HEK293T (cell line): ENCODE measurements around the gene TKFC.
A peak's percentile ranks its signal among the peaks of the same experiment; 100 is the strongest.

Experiments
- CTCF ChIA-PET: fragments of 350-600 bp; formaldehyde crosslinking; extraction: SDS; loops from one replicate; lab custom pipeline; 2021; ENCODE audit warnings: antibody characterized with exemption, inconsistent platforms; lab: Yijun Ruan, JAX
- POLR2A ChIA-PET: fragments of 350-600 bp; formaldehyde crosslinking; extraction: SDS; loops from one replicate; lab custom pipeline; 2020; ENCODE audit warnings: antibody characterized with exemption, inconsistent platforms; lab: Yijun Ruan, JAX
- DNase-seq: peaks from one replicate; pipeline ENCODE4 v3.0.0; 2012; ENCODE audit warnings: mixed read lengths; ENCODE audit errors: extremely low spot score
- ARNT ChIP-seq: fragments of 450-650 bp; IDR thresholded peaks from 2 replicates; pipeline ENCODE4 v1.6.1; 2017; ENCODE audit warnings: mild to moderate bottlenecking
- BHLHE40 ChIP-seq: fragments of 450-650 bp; IDR thresholded peaks from 2 replicates; pipeline ENCODE4 v1.6.1; 2016; ENCODE audit warnings: mild to moderate bottlenecking, moderate library complexity, borderline replicate concordance
- CTBP1 ChIP-seq: fragments of 450-650 bp; IDR thresholded peaks from 2 replicates; pipeline ENCODE4 v1.6.1; 2016; ENCODE audit warnings: borderline replicate concordance
- ELF4 ChIP-seq: fragments of 450-650 bp; IDR thresholded peaks from 2 replicates; pipeline ENCODE4 v1.6.1; 2017; ENCODE audit warnings: antibody characterized with exemption
- FOXA1 ChIP-seq: fragments of 450-650 bp; IDR thresholded peaks from 2 replicates; pipeline ENCODE4 v1.6.1; 2016; ENCODE audit warnings: mild to moderate bottlenecking
- FOXK2 ChIP-seq: fragments of 450-650 bp; IDR thresholded peaks from 2 replicates; pipeline ENCODE4 v1.6.1; 2016; ENCODE audit warnings: mild to moderate bottlenecking
- FOXM1 ChIP-seq: fragments of 450-650 bp; IDR thresholded peaks from 2 replicates; pipeline ENCODE4 v1.6.1; 2017; ENCODE audit warnings: mild to moderate bottlenecking, borderline replicate concordance
- HDGF ChIP-seq: fragments of 450-650 bp; IDR thresholded peaks from 2 replicates; pipeline ENCODE4 v1.6.1; 2017; ENCODE audit warnings: antibody characterized with exemption, borderline replicate concordance
- L3MBTL2 ChIP-seq: fragments of 450-650 bp; conservative IDR thresholded peaks from 2 replicates; pipeline ENCODE4 v1.6.1; 2016; ENCODE audit warnings: mild to moderate bottlenecking
- LEF1 ChIP-seq: fragments of 450-650 bp; IDR thresholded peaks from 2 replicates; pipeline ENCODE4 v1.6.1; 2017; ENCODE audit warnings: mild to moderate bottlenecking, borderline replicate concordance
- NFRKB ChIP-seq: fragments of 450-650 bp; IDR thresholded peaks from 2 replicates; pipeline ENCODE4 v1.6.1; 2016; ENCODE audit warnings: mild to moderate bottlenecking, moderate library complexity
- PKNOX1 ChIP-seq: fragments of 450-650 bp; IDR thresholded peaks from 2 replicates; pipeline ENCODE4 v1.6.1; 2016
- SP1 ChIP-seq: fragments of 450-650 bp; IDR thresholded peaks from 2 replicates; pipeline ENCODE4 v1.6.1; 2017
- SUZ12 ChIP-seq: fragments of 450-650 bp; IDR thresholded peaks from 2 replicates; pipeline ENCODE4 v1.6.1; 2016; ENCODE audit warnings: mild to moderate bottlenecking
- TARDBP ChIP-seq: fragments of 450-650 bp; IDR thresholded peaks from 2 replicates; pipeline ENCODE4 v1.6.1; 2016
- ZNF384 ChIP-seq: fragments of 450-650 bp; IDR thresholded peaks from 2 replicates; pipeline ENCODE4 v1.6.1; 2016

The TKFC gene

GRCh38 chr11:61325649-61326414, 7.2 kb upstream of the TKFC start:
- DNase-seq = no peak
- POLR2A ChIA-PET = interaction anchor here (2.0 kb wide), 1 partner anchor 36 kb away, joined by 10 read pairs; the partner anchor contains the start of genes CYB561A3 and TMEM138
- CTCF ChIA-PET = no interaction called here
- TF ChIP-seq L3MBTL2 = no peak
- no peak for TF ChIP-seq BHLHE40
- TF ChIP-seq NFRKB = no peak
- TF ChIP-seq FOXA1 = no peak
- no peak for TF ChIP-seq LEF1
- no peak for TF ChIP-seq PKNOX1
- no peak for TF ChIP-seq CTBP1
- no peak for TF ChIP-seq TARDBP
- no peak for TF ChIP-seq ELF4
- TF ChIP-seq SUZ12 = no peak
- TF ChIP-seq FOXM1 = no peak
- TF ChIP-seq HDGF = no peak
- no peak for TF ChIP-seq FOXK2
- TF ChIP-seq SP1 = no peak
- no peak for TF ChIP-seq ARNT
- TF ChIP-seq ZNF384 = no peak

DNA sequence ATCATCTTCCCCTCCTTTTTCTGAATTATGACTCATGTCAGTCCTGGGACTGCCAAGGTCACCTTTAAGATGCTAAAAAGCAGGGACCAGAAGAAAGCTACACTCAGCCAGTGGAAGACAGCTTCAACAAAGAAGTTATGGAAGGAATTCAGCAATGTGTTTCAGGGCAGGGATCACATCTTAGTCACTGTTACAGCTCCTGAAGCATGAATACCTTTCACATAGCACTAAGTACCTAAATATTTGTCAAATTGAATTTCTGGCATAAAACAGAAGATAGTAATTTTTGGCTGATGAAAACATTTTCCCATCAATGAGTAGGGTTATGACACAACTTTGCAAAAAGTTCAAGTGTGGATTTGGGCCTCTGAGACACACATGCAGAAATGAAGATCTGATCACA, 5.4 kb upstream of the TKFC start:
- no peak for DNase-seq
- no peak for TF ChIP-seq HDGF
- TF ChIP-seq ELF4 = no peak
- no peak for TF ChIP-seq SP1
- ChIA-PET POLR2A (interaction anchor here (0.8 to 2.0 kb wide), 2 partner anchors 8 to 34 kb away, joined by 4 to 10 read pairs; partner anchors contain the start of genes CYB561A3 and TMEM138), CTCF (interaction anchor here (0.7 to 1.3 kb wide), 2 partner anchors 9 to 108 kb away, joined by 3 read pairs; no protein-coding TSS in a partner anchor)

DNA sequence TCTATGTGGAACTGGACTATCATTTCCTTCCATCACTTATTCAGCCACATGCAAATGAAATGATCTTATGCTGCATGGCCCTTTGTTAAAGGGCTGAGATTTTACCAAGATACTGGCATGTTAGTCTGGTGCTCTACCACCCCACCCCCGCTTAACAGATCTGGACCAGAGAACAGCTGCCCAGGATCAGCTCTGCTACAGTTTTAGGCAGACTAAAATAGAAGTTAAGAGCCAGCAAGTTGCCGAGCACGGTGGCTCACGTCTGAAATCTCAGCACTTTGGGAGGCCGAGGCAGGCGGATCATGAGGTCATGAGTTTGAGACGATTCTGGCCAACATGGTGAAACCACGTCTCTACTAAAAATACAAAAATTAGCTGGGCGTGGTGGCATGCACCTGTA, 4.7 kb upstream of the TKFC start:
- DNase-seq = no peak
- no peak for TF ChIP-seq L3MBTL2
- TF ChIP-seq PKNOX1 = no peak
- no peak for TF ChIP-seq BHLHE40
- no peak for TF ChIP-seq ZNF384
- no peak for TF ChIP-seq SUZ12
- TF ChIP-seq ELF4 = no peak
- TF ChIP-seq HDGF = no peak
- TF ChIP-seq FOXM1 = no peak
- TF ChIP-seq TARDBP = no peak
- TF ChIP-seq NFRKB = no peak
- TF ChIP-seq FOXA1 = no peak
- TF ChIP-seq SP1 = no peak
- no peak for TF ChIP-seq CTBP1
- POLR2A ChIA-PET = no interaction called here
- CTCF ChIA-PET = interaction anchor here (1.3 kb wide), 1 partner anchor 107 kb away, joined by 3 read pairs; no protein-coding TSS in a partner anchor

DNA sequence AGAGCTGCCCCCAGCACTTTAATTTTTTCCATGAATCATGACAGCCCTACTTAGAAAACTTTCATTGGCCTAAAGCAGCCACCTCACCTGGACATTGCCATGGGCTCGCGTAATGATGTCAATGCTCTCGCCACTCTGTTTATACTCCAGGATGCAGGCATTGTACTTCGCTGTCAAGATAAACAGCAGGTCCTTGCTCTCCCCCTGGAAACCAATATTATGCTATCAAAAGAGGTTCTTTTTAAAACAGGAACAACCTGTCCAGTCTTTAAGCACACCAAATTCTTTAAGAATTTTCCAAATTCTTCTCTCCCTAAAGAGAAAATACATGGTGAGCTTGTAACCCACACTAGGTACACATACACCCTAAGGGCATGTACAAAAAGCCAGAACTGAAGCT, 3.2 kb upstream of the TKFC start:
- TF ChIP-seq FOXK2 (no peak), ARNT (no peak), LEF1 (no peak), HDGF (no peak), SUZ12 (no peak), L3MBTL2 (no peak), FOXA1 (no peak), NFRKB (no peak), ELF4 (no peak), PKNOX1 (no peak), BHLHE40 (no peak), TARDBP (no peak), CTBP1 (no peak)
- ChIA-PET CTCF (no interaction called here), POLR2A (interaction anchor here (0.7 kb wide), 1 partner anchor 32 kb away, joined by 3 read pairs; the partner anchor contains the start of genes CYB561A3 and TMEM138)
- no peak for DNase-seq

- ChIA-PET CTCF (interaction anchor here (0.6 to 2.2 kb wide), 2 partner anchors 53 to 304 kb away, joined by 3 to 6 read pairs; no protein-coding TSS in a partner anchor), POLR2A (interaction anchor here (0.6 to 1.8 kb wide), 5 partner anchors 19 to 98 kb away, joined by 3 to 15 read pairs (median 4); partner anchors contain the start of genes CPSF7, CYB561A3, SDHAF2 and TMEM138)
- TF ChIP-seq SP1 (no peak), ARNT (no peak), HDGF (no peak)
- no peak for DNase-seq
Observed at GRCh38 chr11:61331651-61332050, 1.4 kb upstream of the TKFC start.

DNA sequence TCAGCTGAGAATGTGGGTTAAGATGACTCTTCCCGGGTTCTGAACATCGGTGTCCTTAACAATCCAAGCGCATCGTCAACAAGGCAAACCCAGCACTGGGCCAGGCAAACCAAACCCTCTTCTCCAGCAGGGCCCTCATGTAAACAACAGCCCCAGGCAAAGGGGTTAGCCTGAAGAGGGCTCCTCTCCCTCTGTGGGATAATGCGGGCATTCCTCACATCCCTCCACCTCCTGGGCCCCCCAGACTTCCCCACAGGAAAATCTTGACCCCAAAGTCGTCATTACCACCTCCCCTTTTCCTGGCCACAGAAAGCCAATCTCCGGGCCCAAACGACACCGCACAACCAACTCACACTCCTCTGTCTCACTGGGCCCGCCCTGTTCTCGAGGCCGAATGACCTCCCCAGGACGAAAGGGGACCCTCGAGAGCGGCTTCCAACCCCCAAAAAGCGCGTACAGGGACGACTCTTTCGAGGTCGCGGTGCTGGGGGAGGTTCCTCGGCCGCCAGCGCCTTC, 689 bp upstream of the TKFC start:
- ChIA-PET POLR2A (interaction anchor here (1.0 to 1.8 kb wide), 4 partner anchors 18 to 97 kb away, joined by 3 to 15 read pairs (median 6); partner anchors contain the start of genes CPSF7, CYB561A3, SDHAF2 and TMEM138), CTCF (interaction anchor here (0.6 to 2.2 kb wide), 2 partner anchors 52 to 304 kb away, joined by 3 to 6 read pairs; no protein-coding TSS in a partner anchor)
- TF ChIP-seq SUZ12 (no peak), FOXM1 (no peak), FOXA1 (no peak), CTBP1 (no peak), TARDBP (no peak), ARNT (no peak), LEF1 (no peak), HDGF (no peak), L3MBTL2 (no peak), PKNOX1 (no peak), FOXK2 (no peak), SP1 (no peak), NFRKB (no peak)
- peak; percentile 50 for DNase-seq
